Measurements from ENCODE around the gene MEGF11.
A peak's percentile ranks its signal among the peaks of the same experiment; 100 is the strongest.
"Not testable (repeated sequence)": the region's sequence is repeated elsewhere in the genome, so short reads cannot be mapped to it uniquely, and the experiment has no call there.

Gene MEGF11

DNA sequence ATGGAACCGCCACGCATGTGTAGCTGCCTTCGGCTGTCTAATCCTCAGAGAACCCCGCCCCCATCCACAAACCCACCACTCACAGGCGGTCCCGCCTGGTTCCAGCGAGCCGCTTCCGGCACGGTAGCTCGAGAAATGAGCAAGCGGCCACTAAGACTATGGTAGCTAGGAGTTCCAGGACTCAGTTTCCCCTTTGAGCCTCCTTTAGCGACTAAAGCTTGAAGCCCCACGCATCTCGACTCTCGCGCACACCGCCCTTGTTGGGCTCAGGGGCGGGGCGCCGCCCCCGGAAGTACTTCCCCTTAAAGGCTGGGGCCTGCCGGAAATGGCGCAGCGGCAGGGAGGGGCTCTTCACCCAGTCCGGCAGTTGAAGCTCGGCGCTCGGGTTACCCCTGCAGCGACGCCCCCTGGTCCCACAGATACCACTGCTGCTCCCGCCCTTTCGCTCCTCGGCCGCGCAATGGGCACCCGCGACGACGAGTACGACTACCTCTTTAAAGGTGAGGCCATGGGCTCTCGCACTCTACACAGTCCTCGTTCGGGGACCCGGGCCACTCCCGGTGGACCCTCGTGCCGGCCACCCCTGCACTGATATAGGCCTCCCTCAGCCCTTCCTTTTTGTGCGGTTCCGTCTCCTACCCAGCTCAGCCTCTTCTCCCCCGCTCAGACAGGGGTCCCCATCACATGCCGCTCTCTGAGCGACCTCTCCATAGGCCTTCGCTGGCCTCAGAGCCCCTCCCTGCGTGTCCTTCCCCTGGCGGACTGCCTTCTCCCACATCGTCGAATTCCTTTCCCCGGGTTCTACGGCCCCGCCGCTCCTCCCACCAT, 384.2 kb downstream of the MEGF11 start, which contains the start of gene RAB11A:
TSS of gene RAB11A (plus strand) at position 366 of the 828 bp plus-strand sequence. CDS start at position 461, 95 bp downstream.
- DNase-seq: peak; percentile 100

DNA sequence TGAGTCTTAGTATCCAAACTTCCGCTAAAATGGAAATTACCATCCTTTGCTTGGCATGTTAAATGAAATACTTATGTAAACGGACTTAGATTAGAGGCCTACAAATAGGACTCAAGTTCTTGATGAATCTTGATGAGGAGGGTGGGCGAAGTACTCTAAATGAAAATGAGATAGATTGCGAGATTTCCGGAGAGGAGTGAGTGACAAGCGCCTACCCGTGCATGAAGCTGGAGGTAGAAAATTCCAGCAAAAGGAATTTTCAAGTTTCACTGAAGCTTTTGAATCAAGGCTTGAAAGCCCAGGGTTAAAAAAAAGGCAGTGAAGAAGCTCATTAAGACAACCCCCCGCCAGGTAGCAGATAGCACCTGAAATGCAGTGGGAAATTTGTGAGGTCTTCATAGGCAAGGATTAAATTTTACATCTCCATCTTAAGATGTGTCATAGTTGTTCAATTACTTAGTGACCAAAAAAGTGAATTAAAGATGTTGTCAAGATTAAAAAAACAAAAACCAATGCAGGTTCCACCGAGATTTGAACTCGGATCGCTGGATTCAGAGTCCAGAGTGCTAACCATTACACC, 384.9 kb downstream of the MEGF11 start:
- DNase-seq: no peak

DNA sequence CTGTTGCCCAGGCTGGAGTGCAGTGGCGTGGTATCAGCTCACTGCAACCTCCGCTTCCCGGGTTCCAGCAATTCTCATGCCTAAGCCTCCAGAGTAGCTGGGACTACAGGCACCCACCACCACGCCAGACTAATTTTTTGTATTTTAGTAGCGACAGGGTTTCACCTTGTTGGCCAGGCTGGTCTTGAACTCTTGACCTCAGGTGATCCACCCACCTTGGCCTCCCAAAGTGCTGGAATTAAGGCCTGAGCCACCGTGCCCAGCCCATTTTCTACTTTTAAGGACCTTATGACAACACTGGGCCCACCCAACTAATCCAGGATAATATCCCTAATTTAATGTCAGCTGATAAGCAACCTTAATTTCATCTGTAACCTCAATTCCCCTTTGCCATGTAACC, 385.6 kb downstream of the MEGF11 start:
- not testable (repeated sequence) for DNase-seq

DNA sequence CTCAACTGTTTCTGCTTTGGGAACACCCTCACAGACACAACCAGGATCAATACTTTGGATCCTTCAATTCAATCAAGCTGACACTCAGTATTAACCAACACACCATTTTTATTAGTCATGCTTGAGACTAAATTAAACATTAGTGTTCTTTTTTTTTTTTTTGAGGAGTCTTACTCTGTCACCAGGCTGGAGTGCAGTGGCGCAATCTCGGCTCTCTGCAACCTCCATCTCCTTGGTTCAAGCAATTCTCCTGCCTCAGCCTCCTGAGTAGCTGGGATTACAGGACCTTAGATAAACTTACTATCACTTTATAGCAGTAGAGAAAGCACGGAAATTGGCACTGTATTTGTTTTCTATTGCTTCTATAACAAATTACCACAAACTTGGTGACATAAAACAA, 386.3 kb downstream of the MEGF11 start:
- no peak for DNase-seq

DNA sequence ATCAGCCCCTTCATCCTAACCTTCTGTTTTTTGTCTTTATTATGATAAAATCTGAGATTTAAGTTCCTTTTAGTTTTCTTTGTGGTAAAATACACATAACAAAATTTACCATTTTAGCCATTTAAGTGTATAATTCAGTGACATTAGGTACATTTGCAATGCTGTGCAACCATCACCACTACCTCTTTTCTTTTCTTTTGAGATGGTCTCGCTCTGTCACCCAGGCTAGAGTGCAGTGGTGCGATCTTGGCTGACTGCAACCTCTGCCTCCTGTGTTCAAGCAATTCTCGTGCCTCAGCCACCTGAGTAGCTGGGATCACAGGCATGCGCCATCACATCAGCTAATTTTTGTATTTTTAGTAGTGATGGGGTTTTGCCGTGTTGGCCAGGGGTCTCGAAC, 390.4 kb downstream of the MEGF11 start:
- DNase-seq: no peak

DNA sequence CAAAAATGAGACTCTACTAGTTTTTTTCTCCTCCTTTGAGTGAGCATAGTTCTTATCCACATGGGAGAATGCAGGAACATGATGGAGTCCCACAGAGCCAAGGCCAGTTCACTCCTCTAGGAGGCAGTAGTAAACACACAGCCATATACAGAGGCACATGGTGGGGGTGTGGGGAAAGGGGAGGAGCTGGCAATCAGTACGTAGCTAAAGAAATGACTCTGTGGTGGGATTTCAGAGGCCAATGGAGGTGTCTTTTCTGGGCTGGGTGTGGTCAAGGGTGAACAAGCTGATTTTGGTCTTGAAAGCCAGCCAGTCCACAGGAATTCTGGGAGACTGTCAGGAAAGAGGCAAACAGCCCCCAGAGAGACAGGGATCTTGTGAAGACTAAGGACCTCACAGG, 390.9 kb downstream of the MEGF11 start:
- DNase-seq: peak; percentile 70

DNA sequence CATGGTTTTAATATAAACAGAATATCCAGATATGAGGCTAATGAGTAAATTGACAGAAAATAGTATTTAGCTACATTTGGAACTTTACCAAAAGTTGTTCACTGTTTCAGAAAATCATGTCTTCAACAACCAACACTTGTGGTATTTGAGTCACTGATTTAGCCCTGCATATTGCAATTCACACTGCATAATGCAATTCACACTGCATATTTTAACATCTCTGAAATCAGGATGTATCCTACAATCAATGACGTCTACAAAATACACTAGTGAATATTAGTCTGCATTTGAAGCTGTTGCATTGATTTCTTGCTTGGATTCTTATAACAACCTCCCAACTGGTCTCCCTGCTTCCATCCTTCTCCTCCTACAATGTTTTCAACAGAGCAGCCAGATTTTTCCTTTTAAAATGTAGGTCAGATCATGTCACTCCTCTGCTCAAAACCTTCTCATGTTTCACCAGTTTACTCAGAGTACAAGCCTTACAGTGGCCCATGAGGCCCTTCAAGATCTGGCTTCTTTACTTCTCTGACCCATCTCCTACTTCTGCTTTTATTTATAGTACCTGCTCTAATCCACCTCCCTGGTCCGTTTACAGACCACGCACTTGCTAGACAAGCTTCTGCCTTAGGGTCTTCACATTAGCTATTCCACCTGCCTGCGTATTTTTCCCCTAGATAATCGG, 395.7 kb downstream of the MEGF11 start:
- no peak for DNase-seq

DNA sequence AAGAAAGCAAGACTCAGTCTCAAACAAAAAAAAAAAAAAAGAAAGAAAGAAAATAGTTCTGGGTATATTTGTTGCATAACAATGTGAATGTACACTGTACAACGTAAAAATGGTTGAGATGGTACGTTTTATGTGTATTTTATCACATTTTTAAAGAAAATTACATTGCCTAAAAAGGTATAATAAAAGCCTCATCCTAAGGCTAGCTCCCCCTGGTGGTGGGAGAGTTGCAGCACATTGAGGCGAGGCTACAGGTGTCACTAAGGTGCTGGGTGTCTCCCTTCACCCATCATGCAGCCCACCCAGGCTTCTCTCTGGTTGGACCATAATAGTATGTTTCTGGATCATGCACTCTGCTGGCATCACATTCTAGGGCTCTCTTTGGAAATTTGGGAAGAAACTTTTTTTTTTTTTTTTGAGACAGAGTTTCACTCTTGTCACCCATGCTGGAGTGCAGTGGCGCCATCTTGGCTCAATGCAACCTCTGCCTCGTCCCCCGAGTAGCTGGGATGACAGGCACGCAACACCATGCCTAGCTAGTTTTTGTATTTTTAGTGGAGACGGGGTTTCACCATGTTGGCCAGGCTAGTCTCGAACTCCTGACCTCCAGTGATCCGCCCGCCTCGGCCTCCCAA, 396.6 kb downstream of the MEGF11 start:
- peak; percentile 88 for DNase-seq

DNA sequence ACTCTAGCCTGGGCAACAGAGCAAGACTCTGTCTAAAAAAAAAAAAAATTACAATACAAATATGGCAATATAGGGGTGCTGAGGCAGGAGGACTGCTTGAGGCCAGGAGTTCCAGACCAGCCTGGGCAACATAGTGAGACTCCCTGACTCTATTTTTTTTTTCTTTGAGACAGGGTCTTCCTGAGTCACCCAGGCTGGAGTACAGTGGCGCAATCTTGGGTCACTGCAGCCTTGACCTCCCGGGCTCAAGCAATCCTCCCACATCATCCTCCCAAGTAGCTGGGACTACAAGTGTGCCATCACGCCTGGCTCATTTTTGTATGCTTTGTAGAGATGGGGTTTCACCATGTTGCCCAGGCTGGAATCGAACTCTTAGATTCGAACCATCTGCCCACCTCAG, 401.6 kb downstream of the MEGF11 start:
- no peak for DNase-seq

DNA sequence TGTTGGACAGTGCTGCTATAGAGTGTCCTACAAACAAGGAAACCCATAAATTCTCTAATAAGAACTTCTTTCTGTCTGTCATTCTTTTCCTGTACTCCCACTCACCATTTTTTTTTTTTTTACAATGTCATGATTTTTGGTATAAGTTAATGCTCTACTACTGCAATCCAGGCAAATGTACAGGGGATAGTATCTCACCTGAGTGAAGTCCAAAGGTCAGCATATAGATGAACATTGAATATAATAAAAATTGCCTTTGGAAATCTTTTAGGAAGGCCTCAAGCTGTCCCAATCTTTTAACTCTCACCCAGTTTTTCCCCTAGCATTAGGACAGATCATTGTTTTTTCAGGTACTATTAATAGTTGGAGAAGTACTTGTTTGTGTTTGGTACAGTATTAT, 405.6 kb downstream of the MEGF11 start:
- no peak for DNase-seq

DNA sequence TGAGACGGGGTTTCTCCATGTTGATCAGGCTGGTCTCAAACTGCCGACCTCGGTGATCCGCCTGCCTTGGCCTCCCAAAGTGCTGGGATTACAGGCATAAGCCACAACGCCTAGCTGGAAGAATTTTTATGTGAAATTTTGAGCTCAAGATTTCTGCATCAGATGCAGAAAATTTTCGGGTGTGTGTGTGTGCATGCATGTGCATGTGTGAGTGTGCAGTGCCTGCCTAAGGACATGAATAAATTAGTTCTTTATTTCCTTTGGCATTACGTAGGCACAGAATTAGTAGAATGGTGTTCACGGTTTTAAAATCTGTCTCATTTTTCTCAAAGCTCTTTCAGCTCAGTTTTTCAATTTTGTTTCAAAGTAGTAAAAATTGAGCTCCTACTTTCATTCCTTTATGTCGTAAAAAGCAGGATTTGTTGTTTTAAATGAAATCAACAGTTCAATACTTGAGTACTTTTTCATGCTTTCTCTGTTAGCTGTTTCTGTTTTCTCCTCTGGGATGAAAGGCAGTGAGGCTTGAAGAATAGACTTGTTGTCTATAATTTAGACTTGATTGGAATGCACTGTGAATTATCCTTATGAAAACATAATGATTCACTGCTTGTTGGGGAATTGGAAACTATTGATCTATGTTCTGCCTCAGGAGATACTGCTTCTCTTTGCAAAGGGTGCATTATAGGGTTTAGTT, 407.6 kb downstream of the MEGF11 start:
- no peak for DNase-seq

All from activated CD8-positive, alpha-beta memory T cell treated with anti-CD3 and anti-CD28 coated beads for 24 hours (primary cell).